ENCODE measurements around the gene MAP7D3. TPM values are rescaled to one million over a fixed set of nuclear protein-coding genes. Genes with fewer than 3 reads are reported as not detected.

MAP7D3 gene
- total RNA-seq, 1 donor from 2014 or later = 29.1 TPM

DNA sequence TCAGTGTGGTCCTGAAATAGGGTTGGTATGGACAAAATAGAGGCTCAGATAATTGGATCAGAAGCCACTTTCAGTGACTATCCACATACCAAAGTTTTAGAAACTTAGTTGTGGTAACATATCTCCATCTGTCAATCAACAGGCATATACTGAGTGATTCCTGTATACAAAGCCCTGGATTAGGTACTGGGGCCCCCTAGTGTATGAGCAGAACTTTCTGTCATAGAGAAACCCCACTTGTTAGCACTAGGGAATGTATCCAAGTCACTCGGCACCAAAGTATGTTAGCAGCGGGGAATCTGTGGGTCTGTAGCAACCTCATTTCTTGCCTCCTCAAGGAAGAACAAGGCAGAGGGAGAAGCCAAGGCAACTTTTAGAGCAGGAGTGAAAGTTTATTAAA is 50.7 kb downstream of the MAP7D3 start:
- no peak for DNase-seq (ENCODE audit: low spot score)
- Mint-ChIP-seq H3K27me3 (ENCODE audit: insufficient read depth) (no peaks in the 10 kb centered on the region), H3K4me1 (ENCODE audit: low read depth) (peaks cover 42% of the 10 kb centered on the region), H3K9me3 (no peaks in the 10 kb centered on the region), H3K4me3 (no peak overlapping the region), H3K27ac (no peak overlapping the region), H3K36me3 (ENCODE audit: low read depth) (peaks cover 3% of the 10 kb centered on the region)
- intact Hi-C loops (cut with micrococcal nuclease) = loop anchor here (2.0 to 5.0 kb wide), 2 partner anchors 38 to 172 kb away; no protein-coding TSS in a partner anchor

DNA sequence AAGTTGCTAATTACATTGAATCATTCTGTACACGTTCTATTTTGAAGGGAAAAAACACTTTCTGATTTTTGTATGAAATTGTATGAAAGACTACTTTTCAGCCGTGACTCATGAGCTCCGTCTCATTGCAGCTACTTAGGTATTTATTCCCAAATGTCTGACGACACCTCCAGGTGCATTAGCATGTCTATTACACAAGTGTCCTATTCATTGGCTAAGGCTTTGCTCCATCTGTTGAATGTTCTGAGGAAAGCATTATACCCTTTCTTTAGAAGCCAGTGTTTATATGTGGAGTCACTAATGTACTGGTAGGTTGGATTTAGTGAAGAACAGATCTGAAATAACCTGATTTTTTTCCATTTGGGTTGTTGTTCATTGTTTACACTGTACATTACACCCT is 51.8 kb downstream of the MAP7D3 start:
- H3K4me1 Mint-ChIP-seq (ENCODE audit: low read depth) = peaks cover 34% of the 10 kb centered on the region
- H3K27ac Mint-ChIP-seq = no peak overlapping the region
- H3K4me3 Mint-ChIP-seq = no peak overlapping the region
- H3K27me3 Mint-ChIP-seq (ENCODE audit: insufficient read depth) = no peaks in the 10 kb centered on the region
- intact Hi-C loops (cut with micrococcal nuclease) = no loop called here
- peaks cover 3% of the 10 kb centered on the region for H3K36me3 Mint-ChIP-seq (ENCODE audit: low read depth)
- H3K9me3 Mint-ChIP-seq = no peaks in the 10 kb centered on the region
- no peak for DNase-seq (ENCODE audit: low spot score)

DNA sequence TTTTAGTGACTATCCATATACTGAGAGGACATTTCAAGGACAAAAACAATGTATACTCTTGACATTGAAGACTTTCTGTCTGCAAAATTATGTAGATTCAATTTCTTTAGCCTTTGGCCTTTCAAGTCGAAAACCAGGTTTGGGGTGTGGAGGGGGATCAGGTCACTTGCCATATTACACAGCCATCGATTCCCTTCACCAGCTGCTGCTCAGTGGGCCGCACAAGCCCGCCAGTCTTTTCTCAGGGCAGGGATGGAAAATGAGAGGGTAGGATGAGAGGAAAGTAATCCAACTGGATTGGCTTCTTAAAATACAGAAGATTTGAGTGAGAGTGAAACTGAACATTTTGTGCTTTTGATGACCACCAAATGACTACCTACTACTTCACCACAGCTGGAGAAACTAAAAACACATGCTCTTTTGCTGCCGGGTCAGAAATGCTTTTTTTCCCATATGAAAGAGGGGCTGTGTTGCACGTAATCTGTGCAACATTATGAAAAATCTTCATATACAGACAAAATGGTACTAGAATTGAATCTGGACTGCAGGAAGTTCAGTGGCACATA is 52.4 kb downstream of the MAP7D3 start:
- Mint-ChIP-seq H3K9me3 (no peaks in the 10 kb centered on the region), H3K27me3 (ENCODE audit: insufficient read depth) (no peaks in the 10 kb centered on the region), H3K27ac (no peak overlapping the region), H3K36me3 (ENCODE audit: low read depth) (peaks cover 3% of the 10 kb centered on the region), H3K4me1 (ENCODE audit: low read depth) (peaks cover 34% of the 10 kb centered on the region), H3K4me3 (no peak overlapping the region)
- no peak for DNase-seq (ENCODE audit: low spot score)
- intact Hi-C loops (cut with micrococcal nuclease) = no loop called here

DNA sequence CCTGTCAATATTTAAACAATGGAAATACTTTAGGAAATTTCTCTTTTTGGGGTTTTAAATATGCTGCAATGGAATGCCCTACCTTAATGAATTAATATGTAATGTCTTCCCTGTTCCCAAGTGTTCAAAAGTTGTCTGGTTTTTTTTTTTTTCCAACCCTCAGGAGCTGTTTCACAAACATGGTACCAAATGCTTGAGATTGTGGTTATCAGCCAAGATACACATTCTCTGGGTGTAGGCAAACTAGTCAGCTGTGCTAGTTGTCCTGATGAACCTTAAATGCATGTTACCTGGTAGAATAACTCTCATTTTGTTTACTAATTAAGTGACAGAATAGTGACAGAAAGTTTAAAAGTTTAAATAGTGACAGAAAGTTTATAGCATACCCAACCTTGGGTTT is 53.2 kb downstream of the MAP7D3 start:
- no peak overlapping the region for H3K27ac Mint-ChIP-seq
- peaks cover 3% of the 10 kb centered on the region for H3K36me3 Mint-ChIP-seq (ENCODE audit: low read depth)
- H3K4me3 Mint-ChIP-seq = no peak overlapping the region
- H3K9me3 Mint-ChIP-seq = no peaks in the 10 kb centered on the region
- H3K27me3 Mint-ChIP-seq (ENCODE audit: insufficient read depth) = no peaks in the 10 kb centered on the region
- DNase-seq (ENCODE audit: low spot score) = no peak
- intact Hi-C loops (cut with micrococcal nuclease) = no loop called here
- H3K4me1 Mint-ChIP-seq (ENCODE audit: low read depth) = peaks cover 35% of the 10 kb centered on the region

DNA sequence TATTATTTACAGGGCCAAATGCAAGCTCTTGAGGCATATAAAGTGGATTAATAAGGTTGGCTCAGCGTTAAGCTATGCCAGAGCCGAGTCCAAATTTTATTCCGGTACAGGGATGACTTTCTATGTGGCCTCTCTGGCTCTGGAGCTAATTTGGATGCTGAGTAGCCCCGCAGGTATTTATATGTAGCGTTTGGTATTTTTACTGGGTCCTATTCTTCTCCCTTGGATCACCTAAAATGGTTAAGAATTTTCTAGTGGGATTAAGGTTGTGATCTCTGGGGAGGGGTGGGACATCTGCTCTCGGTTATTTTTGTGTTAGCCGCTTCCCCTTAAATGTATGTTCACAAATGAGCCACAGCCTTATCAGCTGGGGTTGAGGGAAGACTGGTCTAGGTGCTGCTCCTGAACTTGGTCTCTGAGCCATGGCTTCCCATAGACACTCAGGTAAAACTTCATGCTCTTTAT is 54.5 kb downstream of the MAP7D3 start:
- intact Hi-C loops (cut with micrococcal nuclease) = no loop called here

DNA sequence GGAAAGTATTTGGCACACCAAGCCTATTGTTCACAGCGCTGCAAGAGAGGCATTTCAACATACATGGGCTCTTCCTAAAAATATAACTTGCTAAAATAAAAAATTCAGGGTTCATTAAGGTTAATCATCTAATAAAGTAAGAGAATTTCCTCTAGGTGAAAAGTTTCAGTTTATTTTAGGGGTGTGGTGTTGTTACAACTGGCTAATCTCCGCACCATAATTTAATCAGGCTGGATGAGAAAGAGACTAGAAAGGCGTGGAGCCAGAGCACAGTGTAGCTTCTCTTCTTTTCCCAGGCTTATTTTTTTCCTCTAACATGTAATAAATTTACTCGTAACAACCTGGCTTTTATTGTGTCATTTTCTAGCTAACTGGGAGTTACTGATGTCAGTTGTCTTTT is 56.0 kb downstream of the MAP7D3 start:
- DNase-seq (ENCODE audit: low spot score) = no peak
- no peak overlapping the region for H3K4me3 Mint-ChIP-seq
- H3K27me3 Mint-ChIP-seq (ENCODE audit: insufficient read depth) = no peaks in the 10 kb centered on the region
- H3K36me3 Mint-ChIP-seq (ENCODE audit: low read depth) = no peaks in the 10 kb centered on the region
- H3K9me3 Mint-ChIP-seq = no peaks in the 10 kb centered on the region
- intact Hi-C loops (cut with micrococcal nuclease) = no loop called here
- no peak overlapping the region for H3K27ac Mint-ChIP-seq
- peaks cover 49% of the 10 kb centered on the region for H3K4me1 Mint-ChIP-seq (ENCODE audit: low read depth)

More for the DNA sequence above, 54.5 kb downstream of the MAP7D3 start:
- Mint-ChIP-seq H3K9me3 (no peaks in the 10 kb centered on the region), H3K4me3 (no peak overlapping the region), H3K4me1 (ENCODE audit: low read depth) (peaks cover 44% of the 10 kb centered on the region), H3K36me3 (ENCODE audit: low read depth) (peaks cover 3% of the 10 kb centered on the region), H3K27me3 (ENCODE audit: insufficient read depth) (no peaks in the 10 kb centered on the region), H3K27ac (no peak overlapping the region)
- DNase-seq (ENCODE audit: low spot score) = no peak

DNA sequence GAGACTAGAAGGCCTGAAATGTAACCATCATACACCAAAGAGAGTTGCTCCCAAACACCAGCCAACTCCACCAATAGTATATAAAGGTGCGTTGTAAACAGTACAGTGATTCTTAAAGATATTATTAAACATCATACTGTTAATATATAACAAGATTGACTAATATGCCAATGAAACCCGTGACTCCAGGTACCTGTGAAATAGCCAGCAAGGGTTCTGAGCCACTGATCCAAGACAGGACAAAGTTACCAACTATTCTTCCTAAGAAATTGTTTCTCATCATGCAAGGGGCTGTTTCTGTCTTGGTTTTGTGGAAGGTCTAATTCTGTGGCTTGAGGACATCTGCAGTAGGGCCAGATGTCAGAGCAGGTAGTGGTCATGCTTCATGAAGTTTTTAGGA is 56.7 kb downstream of the MAP7D3 start:
- Mint-ChIP-seq H3K36me3 (ENCODE audit: low read depth) (no peaks in the 10 kb centered on the region), H3K4me1 (ENCODE audit: low read depth) (peaks cover 49% of the 10 kb centered on the region), H3K9me3 (no peaks in the 10 kb centered on the region), H3K27me3 (ENCODE audit: insufficient read depth) (no peaks in the 10 kb centered on the region), H3K4me3 (no peak overlapping the region), H3K27ac (no peak overlapping the region)
- intact Hi-C loops (cut with micrococcal nuclease) = no loop called here
- no peak for DNase-seq (ENCODE audit: low spot score)

DNA sequence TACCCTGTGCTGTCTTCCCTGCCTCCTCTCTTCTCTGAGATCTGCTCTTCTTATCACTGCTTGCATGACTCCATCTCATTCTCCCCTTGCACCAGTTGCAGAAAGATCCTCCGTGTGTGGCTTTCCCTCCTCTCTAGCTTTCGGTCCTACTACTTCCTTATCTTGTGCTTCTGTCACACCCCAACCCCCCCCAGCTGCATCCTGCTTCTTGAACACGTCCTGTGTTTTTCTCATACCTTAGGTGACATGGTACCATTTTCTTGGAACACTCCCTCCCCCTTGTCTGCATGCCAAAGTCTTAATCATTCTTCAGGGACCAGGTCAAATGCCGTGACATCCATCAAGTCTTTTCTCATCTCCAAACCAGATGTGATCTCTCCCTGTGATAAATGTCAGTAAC is 57.4 kb downstream of the MAP7D3 start:
- peak; percentile 1 for DNase-seq (ENCODE audit: low spot score)
- Mint-ChIP-seq H3K36me3 (ENCODE audit: low read depth) (no peaks in the 10 kb centered on the region), H3K27me3 (ENCODE audit: insufficient read depth) (no peaks in the 10 kb centered on the region), H3K27ac (peak overlapping the region; percentile 82), H3K4me3 (peak overlapping the region; percentile 71), H3K9me3 (no peaks in the 10 kb centered on the region), H3K4me1 (ENCODE audit: low read depth) (peaks cover 49% of the 10 kb centered on the region)
- intact Hi-C loops (cut with micrococcal nuclease) = no loop called here

DNA sequence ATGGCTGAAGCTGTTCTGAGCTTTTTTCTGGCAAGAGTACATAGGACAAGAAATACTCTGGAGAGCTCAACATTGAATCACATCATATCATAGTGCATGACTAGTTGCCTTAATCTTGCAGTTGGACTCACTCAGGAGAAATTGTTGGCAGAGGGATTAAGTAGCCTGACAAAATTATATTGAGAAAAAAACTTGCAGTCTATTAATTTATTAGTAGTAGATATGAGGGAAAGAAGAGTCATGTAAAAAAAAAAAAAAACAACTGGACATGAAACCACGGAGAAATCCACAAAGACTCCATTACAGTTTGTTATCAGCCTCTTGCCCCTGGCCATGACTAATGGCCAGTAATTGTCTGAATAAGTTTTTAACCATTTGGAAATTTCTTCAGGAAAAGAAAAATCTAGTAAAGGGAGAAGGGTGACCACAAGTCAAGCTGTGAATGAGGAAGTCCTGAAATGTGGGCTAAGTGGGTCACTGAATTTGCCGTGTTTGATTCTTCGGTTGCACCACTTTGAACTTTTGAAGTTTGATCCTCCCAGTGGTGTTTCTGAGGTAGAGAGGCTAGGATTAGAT is 58.3 kb downstream of the MAP7D3 start:
- no peaks in the 10 kb centered on the region for H3K27me3 Mint-ChIP-seq (ENCODE audit: insufficient read depth)
- H3K4me1 Mint-ChIP-seq (ENCODE audit: low read depth) = peaks cover 49% of the 10 kb centered on the region
- H3K27ac Mint-ChIP-seq = peak overlapping the region; percentile 82
- intact Hi-C loops (cut with micrococcal nuclease) = no loop called here
- DNase-seq (ENCODE audit: low spot score) = no peak
- H3K4me3 Mint-ChIP-seq = peak overlapping the region; percentile 71
- H3K9me3 Mint-ChIP-seq = no peaks in the 10 kb centered on the region
- H3K36me3 Mint-ChIP-seq (ENCODE audit: low read depth) = no peaks in the 10 kb centered on the region

DNA sequence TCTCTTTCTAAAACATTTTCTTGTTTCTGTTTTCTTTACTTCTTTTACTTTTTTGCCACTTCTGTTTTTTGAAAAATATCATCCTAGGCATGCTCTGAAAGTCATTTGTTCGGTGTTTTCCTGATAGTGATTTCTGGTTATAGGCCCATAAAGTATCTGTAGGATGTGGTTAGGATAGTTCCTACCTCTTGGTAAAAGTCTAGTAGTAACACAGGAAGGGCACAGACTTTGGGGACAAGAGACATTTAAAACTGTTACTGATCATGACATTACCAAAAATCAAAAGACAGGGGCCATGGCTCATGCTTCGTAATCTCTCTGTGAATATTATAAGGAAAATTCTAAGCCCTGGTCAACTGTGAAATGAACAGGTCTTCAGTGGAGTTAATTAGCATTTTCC is 59.1 kb downstream of the MAP7D3 start:
- no peaks in the 10 kb centered on the region for H3K36me3 Mint-ChIP-seq (ENCODE audit: low read depth)
- no peak for DNase-seq (ENCODE audit: low spot score)
- peaks cover 49% of the 10 kb centered on the region for H3K4me1 Mint-ChIP-seq (ENCODE audit: low read depth)
- intact Hi-C loops (cut with micrococcal nuclease) = no loop called here
- H3K9me3 Mint-ChIP-seq = no peaks in the 10 kb centered on the region
- H3K27ac Mint-ChIP-seq = peak overlapping the region; percentile 67
- H3K4me3 Mint-ChIP-seq = peak overlapping the region; percentile 50
- H3K27me3 Mint-ChIP-seq (ENCODE audit: insufficient read depth) = no peaks in the 10 kb centered on the region

DNA sequence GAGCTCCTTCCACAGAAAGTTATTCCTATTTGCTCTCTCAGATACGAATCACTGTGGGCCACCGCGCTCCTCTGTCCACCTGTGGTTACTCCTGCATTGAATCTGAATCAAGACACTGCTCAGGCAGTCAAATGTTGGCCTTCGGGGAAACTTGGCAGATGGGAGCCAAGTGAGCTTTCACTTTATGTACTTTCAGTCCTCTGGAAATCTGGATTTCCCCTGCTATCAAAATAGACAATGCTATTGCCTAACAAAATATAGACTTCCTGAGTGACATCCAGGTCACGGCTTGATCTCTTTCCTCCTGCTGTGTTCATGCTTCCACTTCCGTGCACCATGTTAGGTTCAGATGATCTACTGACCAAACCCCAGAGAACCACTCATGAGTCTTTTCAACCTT is 60.0 kb downstream of the MAP7D3 start:
- H3K27ac Mint-ChIP-seq = no peak overlapping the region
- intact Hi-C loops (cut with micrococcal nuclease) = no loop called here
- H3K4me3 Mint-ChIP-seq = no peak overlapping the region

DNA sequence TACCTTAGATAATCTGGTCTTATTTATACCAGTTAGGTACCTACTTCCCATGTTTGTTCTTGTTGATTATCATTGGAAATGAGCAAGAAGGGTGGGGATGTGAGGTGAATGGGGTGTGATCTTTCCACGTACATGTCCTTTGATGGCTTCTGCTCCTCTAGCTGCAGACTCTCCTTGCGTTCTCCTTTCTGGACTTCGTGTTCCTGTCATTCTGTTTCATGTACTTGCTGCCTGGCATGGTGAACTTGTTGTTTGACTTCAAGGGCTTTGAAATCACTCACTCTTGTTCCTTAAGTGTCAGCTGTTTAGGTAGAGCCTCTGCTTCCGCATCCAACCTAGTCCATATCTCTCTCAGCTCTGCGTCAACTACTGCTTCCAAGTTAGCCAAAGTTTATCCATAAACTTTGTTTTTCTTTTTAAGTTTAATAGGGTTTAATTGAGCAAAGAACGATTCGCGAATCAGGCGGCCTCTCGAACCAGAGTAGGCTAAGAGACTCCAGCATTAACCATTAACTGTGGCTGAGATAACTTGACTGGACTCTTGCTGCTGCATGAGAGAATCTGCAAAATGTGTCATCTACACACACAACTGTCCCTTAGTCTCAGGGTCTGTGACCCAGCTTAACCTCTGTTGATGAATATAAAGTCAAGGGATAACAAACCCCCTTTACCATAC is 61.0 kb downstream of the MAP7D3 start:
- H3K27ac Mint-ChIP-seq = no peak overlapping the region
- H3K27me3 Mint-ChIP-seq (ENCODE audit: insufficient read depth) = no peaks in the 10 kb centered on the region
- H3K9me3 Mint-ChIP-seq = no peaks in the 10 kb centered on the region
- H3K4me3 Mint-ChIP-seq = no peak overlapping the region
- H3K4me1 Mint-ChIP-seq (ENCODE audit: low read depth) = peaks cover 36% of the 10 kb centered on the region
- no peaks in the 10 kb centered on the region for H3K36me3 Mint-ChIP-seq (ENCODE audit: low read depth)
- intact Hi-C loops (cut with micrococcal nuclease) = no loop called here
- no peak for DNase-seq (ENCODE audit: low spot score)

More for the DNA sequence above, 60.0 kb downstream of the MAP7D3 start:
- Mint-ChIP-seq H3K36me3 (ENCODE audit: low read depth) (no peaks in the 10 kb centered on the region), H3K27me3 (ENCODE audit: insufficient read depth) (no peaks in the 10 kb centered on the region), H3K4me1 (ENCODE audit: low read depth) (peaks cover 46% of the 10 kb centered on the region), H3K9me3 (no peaks in the 10 kb centered on the region)
- DNase-seq (ENCODE audit: low spot score) = no peak

DNA sequence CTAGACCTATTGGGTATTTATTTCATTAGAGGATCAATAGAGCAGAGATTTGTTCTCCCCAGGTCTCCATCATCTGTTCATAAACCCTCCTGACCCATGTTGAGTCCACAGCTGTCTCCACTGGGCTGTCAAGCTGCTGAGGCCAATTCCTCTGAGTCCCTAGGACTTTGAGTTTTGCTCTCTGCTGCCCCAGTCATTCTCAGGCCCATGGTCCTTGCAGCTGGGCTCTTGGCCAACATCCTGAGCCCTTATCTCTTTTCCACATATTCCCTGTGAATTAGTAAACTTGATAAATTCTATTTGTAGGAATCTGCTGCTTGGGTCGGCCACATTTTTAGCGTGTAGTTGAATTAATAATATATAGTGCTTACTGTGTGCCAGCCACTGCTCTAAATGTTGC is 62.0 kb downstream of the MAP7D3 start:
- no peaks in the 10 kb centered on the region for H3K36me3 Mint-ChIP-seq (ENCODE audit: low read depth)

More for the DNA sequence above, 62.0 kb downstream of the MAP7D3 start:
- no peaks in the 10 kb centered on the region for H3K9me3 Mint-ChIP-seq
- H3K27ac Mint-ChIP-seq = no peak overlapping the region
- no peak overlapping the region for H3K4me3 Mint-ChIP-seq
- peaks cover 35% of the 10 kb centered on the region for H3K4me1 Mint-ChIP-seq (ENCODE audit: low read depth)
- no peaks in the 10 kb centered on the region for H3K27me3 Mint-ChIP-seq (ENCODE audit: insufficient read depth)
- intact Hi-C loops (cut with micrococcal nuclease) = no loop called here
- no peak for DNase-seq (ENCODE audit: low spot score)
